SU-DHL-6 (cell line): ENCODE results near the gene ALOX5.
"Not testable (repeated sequence)": the region's sequence is repeated elsewhere in the genome, so short reads cannot be mapped to it uniquely, and the experiment has no call there.

ENCODE experiments used
- H2AFZ ChIP-seq: fragments of 200-600 bp; sonication (generic); 2 replicates; pipeline ENCODE4 v1.6.1; 2014; ENCODE audit warnings: low read depth, mild to moderate bottlenecking, moderate library complexity, mixed read lengths, antibody characterized with exemption, low read length; ENCODE audit not compliant: severe bottlenecking
- H3F3A ChIP-seq: fragments of 200-600 bp; shearing (Covaris generic); 2 replicates; pipeline ENCODE4 v1.6.0; 2016; ENCODE audit warnings: antibody characterized with exemption, mild to moderate bottlenecking; ENCODE audit not compliant: insufficient read depth
- H3K27ac ChIP-seq: fragments of 200-600 bp; sonication (generic); 2 replicates; pipeline ENCODE4 v1.5.1; 2016; ENCODE audit warnings: low read depth, mild to moderate bottlenecking, low read length, moderate library complexity, mixed read lengths
- H3K27me3 ChIP-seq: fragments of 200-600 bp; sonication (generic), shearing (Covaris generic); 2 replicates; pipeline ENCODE4 v1.6.0; 2014; ENCODE audit warnings: mild to moderate bottlenecking, low read length
- H3K36me3 ChIP-seq: fragments of 200-600 bp; sonication (generic); 2 replicates; pipeline ENCODE4 v1.6.1; 2014; ENCODE audit warnings: mild to moderate bottlenecking, low read length, mixed read lengths
- H3K4me2 ChIP-seq: fragments of 300-600, 200-600 bp; shearing (Covaris generic), sonication (generic); 2 replicates; pipeline ENCODE4 v1.6.0; 2014; ENCODE audit warnings: low read length, low read depth, mild to moderate bottlenecking; ENCODE audit not compliant: poor library complexity, severe bottlenecking
- H3K4me3 ChIP-seq: fragments of 200-600 bp; sonication (generic); 2 replicates; pipeline ENCODE4 v1.5.1; 2014; ENCODE audit warnings: antibody characterized with exemption, low read length, mild to moderate bottlenecking, mixed read lengths; ENCODE audit not compliant: insufficient read depth, poor library complexity, severe bottlenecking
- H3K79me2 ChIP-seq: fragments of 200-600 bp; sonication (generic); 2 replicates; pipeline ENCODE4 v1.6.1; 2014; ENCODE audit warnings: mild to moderate bottlenecking, low read length, moderate library complexity; ENCODE audit not compliant: insufficient read depth
- H3K9ac ChIP-seq: fragments of 200-600 bp; sonication (generic); 2 replicates; pipeline ENCODE4 v1.7.0; 2014; ENCODE audit warnings: mild to moderate bottlenecking, low read length
- H3K9me2 ChIP-seq: fragments of 200-600 bp; sonication (generic); replicated peaks from 2 replicates; pipeline ENCODE4 v1.6.1; 2014; ENCODE audit warnings: low read length; ENCODE audit not compliant: insufficient read depth
- H3K9me3 ChIP-seq: fragments of 200-600 bp; sonication (generic); 2 replicates; pipeline ENCODE4 v1.6.1; 2014; ENCODE audit warnings: low read length, mixed read lengths; ENCODE audit not compliant: insufficient read depth
- H4K20me1 ChIP-seq: fragments of 200-600 bp; sonication (generic); 2 replicates; pipeline ENCODE4 v1.6.1; 2014; ENCODE audit warnings: low read depth, mild to moderate bottlenecking, antibody characterized with exemption, low read length, moderate library complexity, mixed read lengths
- EZH2phosphoT487 ChIP-seq: fragments of 200-600 bp; sonication (generic), shearing (Covaris generic); conservative IDR thresholded peaks from 2 replicates; pipeline ENCODE4 v1.6.1; 2018; ENCODE audit warnings: mild to moderate bottlenecking, antibody characterized with exemption, low read length, moderate library complexity, mixed read lengths
- TF ChIP-seq, protein P1 (sequence below): fragments of 200-600 bp; sonication (generic); IDR thresholded peaks from one replicate; pipeline ENCODE4 v1.5.1; 2017; ENCODE audit warnings: antibody characterized with exemption, mild to moderate bottlenecking, low read length, moderate library complexity; ENCODE audit not compliant: insufficient read depth, poor library complexity, severe bottlenecking

The ALOX5 gene

GRCh38 chr10:45476559-45476958 lies 102.5 kb downstream of the ALOX5 start:
- H3K9me3 ChIP-seq: no peaks in the 10 kb centered on the region
- no peak overlapping the region for H3K27ac ChIP-seq
- H2AFZ ChIP-seq: no peak overlapping the region
- H3K79me2 ChIP-seq: no peaks in the 10 kb centered on the region
- H4K20me1 ChIP-seq: no peaks in the 10 kb centered on the region
- TF ChIP-seq, protein P1, sequence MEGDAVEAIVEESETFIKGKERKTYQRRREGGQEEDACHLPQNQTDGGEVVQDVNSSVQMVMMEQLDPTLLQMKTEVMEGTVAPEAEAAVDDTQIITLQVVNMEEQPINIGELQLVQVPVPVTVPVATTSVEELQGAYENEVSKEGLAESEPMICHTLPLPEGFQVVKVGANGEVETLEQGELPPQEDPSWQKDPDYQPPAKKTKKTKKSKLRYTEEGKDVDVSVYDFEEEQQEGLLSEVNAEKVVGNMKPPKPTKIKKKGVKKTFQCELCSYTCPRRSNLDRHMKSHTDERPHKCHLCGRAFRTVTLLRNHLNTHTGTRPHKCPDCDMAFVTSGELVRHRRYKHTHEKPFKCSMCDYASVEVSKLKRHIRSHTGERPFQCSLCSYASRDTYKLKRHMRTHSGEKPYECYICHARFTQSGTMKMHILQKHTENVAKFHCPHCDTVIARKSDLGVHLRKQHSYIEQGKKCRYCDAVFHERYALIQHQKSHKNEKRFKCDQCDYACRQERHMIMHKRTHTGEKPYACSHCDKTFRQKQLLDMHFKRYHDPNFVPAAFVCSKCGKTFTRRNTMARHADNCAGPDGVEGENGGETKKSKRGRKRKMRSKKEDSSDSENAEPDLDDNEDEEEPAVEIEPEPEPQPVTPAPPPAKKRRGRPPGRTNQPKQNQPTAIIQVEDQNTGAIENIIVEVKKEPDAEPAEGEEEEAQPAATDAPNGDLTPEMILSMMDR: no peak
- TF ChIP-seq EZH2phosphoT487: no peak
- no peaks in the 10 kb centered on the region for H3K9me2 ChIP-seq
- no peaks in the 10 kb centered on the region for H3K36me3 ChIP-seq
- H3K4me3 ChIP-seq: no peak overlapping the region
- H3K27me3 ChIP-seq: no peaks in the 10 kb centered on the region
- H3K4me2 ChIP-seq: no peak overlapping the region
- no peaks in the 10 kb centered on the region for H3F3A ChIP-seq
- no peak overlapping the region for H3K9ac ChIP-seq

- Histone ChIP-seq H2AFZ (no peak overlapping the region), H3K79me2 (no peaks in the 10 kb centered on the region), H3K27ac (no peak overlapping the region), H3K9me3 (no peaks in the 10 kb centered on the region), H3K9ac (no peak overlapping the region), H4K20me1 (no peaks in the 10 kb centered on the region), H3K27me3 (no peaks in the 10 kb centered on the region), H3F3A (no peaks in the 10 kb centered on the region), H3K4me2 (no peak overlapping the region), H3K36me3 (no peaks in the 10 kb centered on the region), H3K9me2 (no peaks in the 10 kb centered on the region), H3K4me3 (no peak overlapping the region)
- TF ChIP-seq, protein P1: no peak
- no peak for TF ChIP-seq EZH2phosphoT487
Measured at GRCh38 chr10:45480294-45480693, 106.3 kb downstream of the ALOX5 start.

DNA sequence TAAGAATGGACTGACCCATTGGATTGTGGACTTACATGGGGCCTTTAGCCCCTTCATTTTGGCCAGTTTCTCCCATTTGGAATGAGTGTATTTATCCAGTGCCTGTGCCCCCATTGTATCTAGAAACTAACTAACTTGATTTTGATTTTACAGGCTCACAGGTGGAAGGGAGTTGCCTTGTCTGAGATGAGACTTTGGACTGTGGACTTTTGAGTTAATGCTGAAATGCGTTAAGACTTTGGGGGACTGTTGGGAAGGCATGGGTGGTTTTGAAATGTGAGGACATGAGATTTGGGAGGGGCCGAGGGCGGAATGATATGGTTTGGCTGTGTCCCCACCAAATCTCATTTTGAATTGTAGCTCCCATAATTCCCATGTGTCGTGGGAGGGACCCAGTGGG lies 107.1 kb downstream of the ALOX5 start:
- not testable (repeated sequence) for H3K36me3 ChIP-seq, H3K4me2 ChIP-seq, H3K9me3 ChIP-seq

GRCh38 chr10:45483002-45483401 lies 109.0 kb downstream of the ALOX5 start:
- H3K9me3 ChIP-seq: no peaks in the 10 kb centered on the region
- no peaks in the 10 kb centered on the region for H3K9me2 ChIP-seq
- H3F3A ChIP-seq: no peaks in the 10 kb centered on the region
- H3K36me3 ChIP-seq: no peaks in the 10 kb centered on the region
- H2AFZ ChIP-seq: no peak overlapping the region
- TF ChIP-seq EZH2phosphoT487: no peak
- TF ChIP-seq, protein P1: no peak
- H3K27me3 ChIP-seq: no peaks in the 10 kb centered on the region
- no peak overlapping the region for H3K27ac ChIP-seq
- H3K4me2 ChIP-seq: no peak overlapping the region
- H3K9ac ChIP-seq: no peak overlapping the region
- H3K4me3 ChIP-seq: no peak overlapping the region
- H3K79me2 ChIP-seq: no peaks in the 10 kb centered on the region
- no peaks in the 10 kb centered on the region for H4K20me1 ChIP-seq

More for the DNA sequence above, 107.1 kb downstream of the ALOX5 start:
- not testable (repeated sequence) for H3K27ac ChIP-seq, H3K79me2 ChIP-seq, H3K9ac ChIP-seq, H3K9me2 ChIP-seq, H3K27me3 ChIP-seq, H3F3A ChIP-seq, H2AFZ ChIP-seq, H3K4me3 ChIP-seq, H4K20me1 ChIP-seq
